Upper lobe of right lung (tissue), 1 donor: ENCODE data around the gene USP21. TPM values are rescaled to one million over a fixed set of nuclear protein-coding genes. Genes with fewer than 3 reads are reported as not detected.

Experiments used
- ATAC-seq: fragments of 200-7000 bp; cut with Tn5 transposase; one replicate; pipeline ENCODE4 v1.9.1; 2020; ENCODE audit warnings: mild to moderate bottlenecking, moderate library complexity
- DNase-seq: peaks from one replicate; pipeline ENCODE4 v3.0.0-alpha.2; 2020
- H3K27ac ChIP-seq: fragments of 200-600 bp; one replicate; pipeline ENCODE4 v1.8.0; 2022
- H3K27me3 ChIP-seq: fragments of 200-600 bp; one replicate; pipeline ENCODE4 v1.8.0; 2022; ENCODE audit warnings: mild to moderate bottlenecking
- H3K36me3 ChIP-seq: fragments of 200-600 bp; one replicate; pipeline ENCODE4 v1.8.0; 2022
- H3K4me1 ChIP-seq: fragments of 200-600 bp; one replicate; pipeline ENCODE4 v1.8.0; 2022
- H3K4me3 ChIP-seq: fragments of 200-600 bp; one replicate; pipeline ENCODE4 v1.8.0; 2022; ENCODE audit warnings: mild to moderate bottlenecking
- H3K9me3 ChIP-seq: fragments of 200-600 bp; one replicate; pipeline ENCODE4 v1.8.0; 2022
- CTCF ChIP-seq: fragments of 200-600 bp; IDR thresholded peaks from one replicate; pipeline ENCODE4 v1.8.0; 2022; ENCODE audit warnings: antibody characterized with exemption
- intact Hi-C: fragments of 100-400 bp; cut with DNase I; formaldehyde crosslinking; loops from one replicate; pipeline ENCODE4 v1.11.0; 2022
- total RNA-seq: library from RNA; stranded (reverse); fragmentation: NEBNext Ultra II Directional; extraction: Animal tissue kit (Norgen Biotek cat#: 25700); gene quantifications from one replicate; pipeline ENCODE4 v1.2.1, GENCODE V29; 2021
- donor health status: DM: no; HTN: yes; CAD: no; lungs with severe emphysema.

USP21 gene
- total RNA-seq, 1 donor from 2014 or later, result 27.7 TPM

DNA sequence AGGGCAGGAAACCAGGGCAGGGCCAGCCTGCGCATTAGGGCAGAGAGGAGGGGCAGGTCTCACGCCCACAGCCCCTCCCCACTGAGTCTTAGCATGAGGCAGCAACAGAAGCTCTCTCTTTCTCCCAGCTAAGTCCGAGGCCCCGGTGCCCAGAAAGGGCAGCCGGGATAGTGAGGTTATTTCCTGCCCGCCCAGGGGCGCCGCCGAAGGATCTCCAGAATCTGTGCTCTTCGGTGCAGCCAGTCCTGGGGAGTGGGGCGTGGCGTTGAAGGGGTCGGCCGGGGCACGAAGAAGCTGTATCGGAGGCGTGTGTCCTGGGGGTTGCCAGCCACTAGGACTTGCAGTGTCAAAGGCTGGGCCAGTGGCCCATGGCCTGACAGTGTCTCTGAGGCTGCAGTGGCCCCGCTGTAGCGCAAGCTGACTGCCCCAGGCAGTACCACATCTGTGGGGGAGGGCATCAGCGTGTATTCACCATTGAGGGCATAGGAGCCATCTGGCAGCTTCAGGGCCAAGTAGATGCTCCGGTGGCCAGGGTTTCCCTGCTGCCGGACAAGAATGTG, 31.7 kb downstream of the USP21 start:
- Histone ChIP-seq H3K36me3 (no peaks in the 10 kb centered on the region), H3K9me3 (no peaks in the 10 kb centered on the region), H3K4me1 (peaks cover 24% of the 10 kb centered on the region), H3K4me3 (no peak overlapping the region), H3K27ac (no peak overlapping the region), H3K27me3 (no peaks in the 10 kb centered on the region)
- DNase-seq, result no peak
- TF ChIP-seq CTCF, result no peak
- intact Hi-C loops, result no loop called here
- ATAC-seq, result no peak

DNA sequence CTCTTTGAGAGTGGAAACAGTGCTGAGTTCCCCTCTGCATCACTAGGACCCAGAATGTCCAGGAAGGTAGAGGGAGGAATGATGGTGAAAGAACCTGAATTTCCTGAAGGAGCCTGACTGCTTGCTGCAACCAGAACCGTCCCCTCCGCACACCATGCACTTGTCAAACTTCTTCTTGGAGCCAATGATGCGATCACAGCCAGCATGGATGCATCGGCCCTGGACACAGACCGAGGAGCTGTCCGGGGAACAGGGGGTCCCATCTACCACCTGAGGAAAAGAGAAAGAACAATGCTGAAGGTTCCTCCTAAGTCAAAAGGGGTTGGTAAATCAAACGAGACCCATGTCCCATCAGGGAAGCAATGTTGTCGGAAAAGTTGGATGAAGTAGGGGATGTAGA, 32.7 kb downstream of the USP21 start:
- ATAC-seq, result no peak
- Histone ChIP-seq H3K27me3 (no peaks in the 10 kb centered on the region), H3K36me3 (no peaks in the 10 kb centered on the region), H3K27ac (no peak overlapping the region), H3K9me3 (no peaks in the 10 kb centered on the region), H3K4me1 (peaks cover 20% of the 10 kb centered on the region), H3K4me3 (no peak overlapping the region)
- TF ChIP-seq CTCF, result no peak
- intact Hi-C loops, result no loop called here
- DNase-seq, result no peak

DNA sequence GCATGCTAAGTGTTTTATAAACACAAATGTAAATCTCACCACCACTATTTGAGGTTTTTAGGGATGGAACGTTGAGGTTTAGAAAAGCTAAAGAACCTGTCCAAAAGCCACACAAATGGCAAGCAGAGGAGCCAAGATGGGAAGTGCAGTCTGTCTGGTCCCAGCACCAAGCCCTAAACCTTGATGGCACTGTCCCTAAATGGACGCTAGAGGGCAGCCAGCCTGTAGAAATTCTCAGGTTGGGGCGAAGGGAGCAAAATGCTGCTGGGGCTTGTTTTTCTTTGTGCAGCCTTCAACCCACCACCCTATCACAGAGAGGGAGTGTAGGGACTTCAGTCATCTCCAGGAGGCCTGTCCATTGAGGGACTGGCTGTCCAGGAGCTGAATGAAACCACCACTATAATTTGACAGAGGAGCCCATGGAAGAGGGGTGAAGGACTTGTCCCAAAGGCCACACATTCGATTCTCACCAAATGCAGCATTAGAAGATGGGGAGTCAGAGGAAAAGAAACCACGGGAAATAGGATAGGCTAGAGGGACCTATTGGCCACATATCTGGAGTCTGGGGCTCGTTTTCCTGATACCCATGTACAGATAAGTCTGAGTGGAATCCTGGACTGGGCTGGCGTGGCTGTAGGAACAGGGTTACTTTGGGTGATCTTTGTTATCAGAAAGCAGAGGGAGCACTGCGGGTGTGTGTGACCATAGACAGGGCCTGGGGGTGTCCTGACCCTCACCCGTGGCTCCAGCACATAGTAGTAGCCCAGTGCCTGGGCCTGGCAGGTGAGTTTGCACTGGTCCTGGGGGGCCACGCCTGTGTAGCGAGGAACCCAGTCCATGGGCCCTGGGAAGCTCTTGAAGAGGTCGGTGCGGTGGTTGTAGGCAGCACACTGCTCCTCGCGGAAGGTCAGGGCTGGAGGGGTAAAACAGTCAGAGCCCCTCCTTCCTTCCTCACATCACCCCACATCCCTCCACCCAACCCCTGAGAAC, 33.5 kb downstream of the USP21 start:
- H3K4me1 ChIP-seq, result peaks cover 17% of the 10 kb centered on the region
- intact Hi-C loops, result no loop called here
- no peaks in the 10 kb centered on the region for H3K27me3 ChIP-seq
- DNase-seq, result no peak
- H3K9me3 ChIP-seq, result no peaks in the 10 kb centered on the region
- TF ChIP-seq CTCF, result peak; percentile 89
- no peak overlapping the region for H3K4me3 ChIP-seq
- peak overlapping the region; percentile 24 for H3K27ac ChIP-seq
- ATAC-seq, result peak; percentile 83
- no peaks in the 10 kb centered on the region for H3K36me3 ChIP-seq

GRCh38 chr1:161193561-161194235, 34.4 kb downstream of the USP21 start:
- TF ChIP-seq CTCF, result peak; percentile 25
- no peak overlapping the region for H3K27ac ChIP-seq
- H3K4me1 ChIP-seq, result peaks cover 26% of the 10 kb centered on the region
- no peak for ATAC-seq
- intact Hi-C loops, result no loop called here
- no peak for DNase-seq
- no peaks in the 10 kb centered on the region for H3K9me3 ChIP-seq
- no peaks in the 10 kb centered on the region for H3K36me3 ChIP-seq
- no peaks in the 10 kb centered on the region for H3K27me3 ChIP-seq
- no peak overlapping the region for H3K4me3 ChIP-seq

DNA sequence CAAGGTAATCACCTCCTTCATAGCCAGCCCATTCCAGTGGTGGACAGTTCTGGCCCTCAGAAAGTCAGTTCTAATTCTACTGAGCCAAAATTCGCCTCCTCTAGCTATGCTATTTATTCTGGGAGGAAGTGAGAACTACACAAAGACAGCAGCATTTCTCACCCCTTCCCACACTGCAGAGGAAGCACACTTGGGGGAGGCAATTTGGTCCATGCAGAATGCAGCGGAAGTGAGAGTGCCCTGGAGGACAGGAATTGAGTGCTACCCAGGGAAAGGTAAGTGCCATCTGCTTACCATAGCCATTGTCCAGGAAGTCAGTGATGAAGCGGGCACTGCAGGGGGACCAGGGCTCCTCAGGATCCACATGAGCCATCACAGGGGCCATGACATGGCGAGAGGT, 35.9 kb downstream of the USP21 start:
- Histone ChIP-seq H3K4me3 (no peak overlapping the region), H3K36me3 (no peaks in the 10 kb centered on the region), H3K27me3 (no peaks in the 10 kb centered on the region), H3K9me3 (no peaks in the 10 kb centered on the region), H3K27ac (no peak overlapping the region), H3K4me1 (peaks cover 39% of the 10 kb centered on the region)
- DNase-seq (no peak), ATAC-seq (peak; percentile 17)
- intact Hi-C loops, result no loop called here
- no peak for TF ChIP-seq CTCF
